OCI-LY7 (cell line): Measurements from ENCODE around the gene SLC17A2.

Source experiments
- CTCF ChIP-seq: fragments of 200-600 bp; sonication (generic); conservative IDR thresholded peaks from 2 replicates; pipeline ENCODE4 v1.5.1; 2014; ENCODE audit warnings: mild to moderate bottlenecking, antibody characterized with exemption, low read length, moderate library complexity, mixed read lengths
- EZH2phosphoT487 ChIP-seq: fragments of 200-600 bp; sonication (generic); IDR thresholded peaks from 2 replicates; pipeline ENCODE4 v1.6.1; 2018; ENCODE audit warnings: low read depth, borderline replicate concordance, mild to moderate bottlenecking, mixed run types, antibody characterized with exemption, low read length, moderate library complexity, mixed read lengths

DNA sequence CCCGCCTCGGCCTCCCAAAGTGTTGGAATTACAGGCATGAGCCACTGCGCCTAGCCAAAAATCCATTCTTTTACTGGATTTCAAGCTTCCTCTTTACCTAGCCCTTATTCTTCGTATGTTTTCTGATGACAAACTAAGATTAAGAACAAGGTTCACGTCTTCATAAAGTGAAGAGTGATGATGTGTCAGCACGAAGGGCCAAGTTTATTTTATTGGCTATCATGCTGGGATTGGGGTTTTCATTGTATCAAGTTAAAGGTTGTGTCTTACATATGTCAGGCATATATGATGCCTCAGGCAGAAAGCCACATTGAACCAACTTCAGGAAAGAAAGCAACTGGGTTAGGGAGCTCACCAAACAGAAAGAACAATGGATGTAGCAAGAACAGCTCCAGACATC, 36.7 kb downstream of the SLC17A2 start:
- TF ChIP-seq CTCF (no peak), EZH2phosphoT487 (no peak)
